ENCODE measurements around the gene CFHR2.
"Not testable (repeated sequence)": the region's sequence is repeated elsewhere in the genome, so short reads cannot be mapped to it uniquely, and the experiment has no call there.

The CFHR2 gene

GRCh38 chr1:196943568-196943967 is at the start of gene CFHR2:
Gene CFHR2, plus strand, starts transcription at chr1:196943738. Its CDS starts 143 bp downstream, at chr1:196943881.
- DNase-seq = not testable (repeated sequence)

- no peak for DNase-seq
Observed at GRCh38 chr1:196896355-196896754, 47.2 kb upstream of the CFHR2 start.

GRCh38 chr1:196897158-196897828 is 46.2 kb upstream of the CFHR2 start:
- no peak for DNase-seq

DNA sequence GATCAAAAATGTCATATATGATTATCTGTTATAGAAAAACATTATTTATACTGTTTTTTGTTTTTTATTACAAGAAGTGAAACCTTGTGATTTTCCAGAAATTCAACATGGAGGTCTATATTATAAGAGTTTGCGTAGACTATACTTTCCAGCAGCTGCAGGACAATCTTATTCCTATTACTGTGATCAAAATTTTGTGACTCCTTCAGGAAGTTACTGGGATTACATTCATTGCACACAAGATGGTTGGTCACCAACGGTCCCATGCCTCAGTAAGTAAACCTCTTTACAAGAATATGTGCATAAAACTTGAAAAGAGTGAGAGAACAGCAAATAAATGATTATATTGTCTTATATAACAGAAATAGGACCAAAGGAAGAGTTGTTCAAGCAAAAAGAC is 41.2 kb upstream of the CFHR2 start:
- no peak for DNase-seq

GRCh38 chr1:196910215-196910614 is 33.3 kb upstream of the CFHR2 start:
- no peak for DNase-seq

GRCh38 chr1:196912283-196912682 is 31.3 kb upstream of the CFHR2 start:
- DNase-seq = not testable (repeated sequence)

- not testable (repeated sequence) for DNase-seq
Observed at GRCh38 chr1:196926839-196927238, 16.7 kb upstream of the CFHR2 start.

GRCh38 chr1:196932853-196933252 is 10.7 kb upstream of the CFHR2 start:
- not testable (repeated sequence) for DNase-seq

- DNase-seq = no peak
Observed at GRCh38 chr1:196933531-196934189, 9.9 kb upstream of the CFHR2 start.

- not testable (repeated sequence) for DNase-seq
Observed at GRCh38 chr1:196941474-196941873, 2.1 kb upstream of the CFHR2 start.

GRCh38 chr1:196951711-196952394 is 8.3 kb downstream of the CFHR2 start:
- no peak for DNase-seq

DNA sequence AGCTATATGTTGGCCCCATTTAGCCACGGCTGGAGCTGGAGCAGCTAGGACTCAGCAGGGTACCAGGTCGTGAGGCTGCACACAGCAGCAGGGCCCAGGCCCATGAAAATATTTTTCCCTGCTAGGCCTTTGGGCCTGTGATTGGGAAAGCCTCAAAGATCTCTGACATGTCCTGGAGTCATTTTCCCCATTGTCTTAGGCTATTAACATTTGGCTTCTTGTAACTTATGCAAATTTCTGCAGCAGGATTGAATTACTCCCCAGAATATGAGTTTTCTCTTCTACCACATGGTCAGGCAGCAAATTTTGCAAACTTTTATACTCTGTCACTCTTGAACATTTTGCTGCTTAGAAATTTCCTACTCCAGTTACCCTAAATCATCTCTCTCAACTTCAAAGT is 11.2 kb downstream of the CFHR2 start:
- no peak for DNase-seq

DNA sequence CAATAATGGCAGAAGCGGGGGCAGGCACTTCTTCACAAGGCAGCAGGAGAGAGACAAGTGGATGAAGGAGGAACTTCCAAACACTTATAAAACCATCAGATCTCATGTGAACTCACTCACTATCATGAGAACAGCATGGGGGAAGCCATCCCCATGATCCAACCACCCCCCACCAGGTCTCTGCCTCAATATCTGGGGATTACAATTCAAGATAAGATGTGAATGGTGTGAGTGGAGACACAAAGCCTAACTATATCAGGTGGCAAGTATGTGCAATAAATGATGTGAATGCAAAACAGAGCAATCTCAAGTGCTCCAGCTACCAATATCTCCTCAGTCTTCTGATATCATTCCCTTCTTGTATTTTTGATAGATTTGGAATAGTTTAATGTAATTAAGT is 12.4 kb downstream of the CFHR2 start:
- no peak for DNase-seq

DNA sequence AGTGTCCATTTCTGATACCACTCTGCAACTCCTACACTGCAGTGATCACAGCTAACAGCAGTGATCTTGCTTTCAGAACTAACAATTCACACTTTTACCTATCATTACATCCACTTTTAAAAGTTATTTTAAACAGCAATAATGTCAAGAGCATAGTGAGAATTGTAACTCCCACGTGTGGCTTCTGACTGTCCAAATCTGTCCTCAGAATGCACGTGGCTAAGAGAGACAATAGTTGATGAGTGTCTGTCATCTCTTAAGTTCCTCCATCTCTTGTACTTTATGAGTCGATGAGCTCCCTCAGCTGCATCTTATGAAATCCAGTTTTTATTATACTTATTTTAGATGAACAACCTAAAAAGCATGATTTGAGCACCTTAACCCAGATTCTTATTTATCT is 17.3 kb downstream of the CFHR2 start:
- no peak for DNase-seq

- no peak for DNase-seq
Observed at GRCh38 chr1:196970182-196970581, 26.6 kb downstream of the CFHR2 start.

DNA sequence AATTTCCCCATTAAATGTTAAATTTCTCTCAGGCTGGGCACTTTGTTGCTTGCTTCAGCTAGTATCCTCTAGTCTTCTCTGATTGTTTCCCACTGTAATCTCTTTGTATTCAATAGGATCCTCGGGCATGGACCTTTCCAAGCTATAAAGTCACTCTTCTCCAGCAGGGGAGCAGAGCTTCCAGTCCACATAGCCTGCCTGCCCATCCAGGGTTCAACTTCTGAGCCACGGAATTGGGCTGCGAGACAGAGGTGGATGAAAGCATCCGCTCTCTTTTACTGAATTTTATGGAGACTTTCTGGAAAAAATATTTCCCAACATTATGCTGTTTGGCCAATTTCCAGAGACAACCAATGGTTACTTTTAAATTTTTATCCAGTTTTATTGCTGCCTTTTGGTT is 32.7 kb downstream of the CFHR2 start:
- no peak for DNase-seq

DNA sequence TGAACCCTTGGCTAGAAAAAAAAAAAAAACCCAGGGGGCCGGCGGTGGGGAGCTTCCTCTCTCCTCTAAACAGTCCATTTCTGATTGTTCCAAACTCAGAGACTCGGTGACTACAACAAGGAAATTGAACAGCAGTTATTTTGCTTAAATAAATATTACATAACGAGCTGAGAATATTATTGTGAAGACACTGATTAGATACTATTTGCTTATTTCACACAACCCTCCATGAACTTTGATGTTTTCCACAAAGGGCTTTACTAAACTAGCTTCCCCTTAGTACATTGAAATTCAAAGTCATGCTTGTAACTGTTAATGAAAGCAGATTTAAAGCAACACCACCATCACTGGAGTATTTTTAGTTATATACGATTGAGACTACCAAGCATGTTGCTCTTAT is 33.7 kb downstream of the CFHR2 start, which contains the start of gene CFHR5:
CFHR5 (plus strand) TSS at position 279 of the 400 bp plus-strand sequence; CDS start at position 388, 109 bp downstream.
- no peak for DNase-seq

DNA sequence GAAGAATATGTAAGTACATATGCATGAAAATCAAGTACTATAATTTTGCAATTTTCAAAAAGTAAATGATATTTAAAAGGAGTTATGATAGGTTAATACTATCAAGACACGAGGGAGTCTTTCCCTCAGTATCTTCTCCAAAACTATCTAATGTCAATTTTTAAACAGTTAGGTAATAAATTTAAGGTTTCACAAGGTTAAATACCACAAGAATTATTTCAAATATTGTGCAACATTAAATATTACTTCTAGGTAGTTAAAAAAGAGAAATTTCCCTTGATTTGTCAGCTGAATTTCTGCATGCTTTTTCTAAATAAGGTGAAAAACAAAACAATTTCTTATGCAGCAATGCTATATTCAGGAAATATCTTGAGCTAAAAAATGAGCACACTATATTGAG is 37.3 kb downstream of the CFHR2 start:
- DNase-seq = no peak

DNA sequence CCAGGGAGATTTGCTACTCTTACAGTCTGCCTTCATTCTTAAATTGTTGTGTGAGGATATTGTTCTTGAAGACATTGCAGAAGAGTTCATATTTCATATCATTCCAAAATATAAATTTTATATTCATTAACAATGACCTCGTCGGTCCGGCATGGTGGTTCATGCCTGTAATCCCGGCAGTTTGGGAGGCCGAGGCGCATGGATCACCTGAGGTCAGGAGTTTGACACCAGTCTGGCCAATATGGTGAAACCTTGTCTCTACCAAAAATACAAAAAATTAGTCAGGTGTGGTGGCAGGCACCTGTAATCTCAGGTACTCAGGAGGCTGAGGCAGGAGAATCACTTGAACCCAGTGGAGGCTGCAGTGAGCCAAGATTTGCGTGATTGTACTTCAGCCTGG is 38.7 kb downstream of the CFHR2 start:
- not testable (repeated sequence) for DNase-seq

- not testable (repeated sequence) for DNase-seq
Observed at GRCh38 chr1:196991919-196992651, 48.5 kb downstream of the CFHR2 start.

DNA sequence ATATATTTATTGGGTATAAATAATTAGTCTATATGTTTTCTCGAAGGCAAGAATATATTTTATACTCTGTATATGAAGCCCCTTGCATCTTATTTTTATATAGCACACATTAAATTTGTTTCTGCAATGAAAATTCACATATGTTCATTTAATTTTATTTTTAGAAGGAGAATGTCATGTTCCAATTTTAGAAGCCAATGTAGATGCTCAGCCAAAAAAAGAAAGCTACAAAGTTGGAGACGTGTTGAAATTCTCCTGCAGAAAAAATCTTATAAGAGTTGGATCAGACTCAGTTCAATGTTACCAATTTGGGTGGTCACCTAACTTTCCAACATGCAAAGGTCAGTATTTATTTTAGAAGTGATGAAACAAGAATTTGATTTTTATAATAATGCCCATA is 50.4 kb downstream of the CFHR2 start:
- DNase-seq = no peak

DNA sequence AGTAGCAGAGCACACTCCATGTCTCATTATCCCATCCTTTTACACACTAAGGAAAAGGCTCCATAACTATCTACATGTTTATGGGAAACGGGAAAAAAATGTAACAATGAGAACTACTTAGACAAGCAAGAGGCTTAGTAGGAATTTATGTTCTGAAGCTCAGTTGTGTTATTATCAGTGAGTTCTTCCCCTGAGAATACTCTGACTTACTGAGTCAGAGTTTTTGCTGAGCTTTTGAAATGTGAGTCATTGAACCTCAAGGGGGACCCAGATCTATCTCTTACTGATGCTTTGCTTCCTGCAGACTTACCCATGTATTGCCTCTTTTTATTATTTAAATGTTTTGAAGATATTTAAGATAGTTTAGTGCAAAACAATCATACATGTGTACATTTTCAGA is 53.9 kb downstream of the CFHR2 start:
- DNase-seq = no peak

DNA sequence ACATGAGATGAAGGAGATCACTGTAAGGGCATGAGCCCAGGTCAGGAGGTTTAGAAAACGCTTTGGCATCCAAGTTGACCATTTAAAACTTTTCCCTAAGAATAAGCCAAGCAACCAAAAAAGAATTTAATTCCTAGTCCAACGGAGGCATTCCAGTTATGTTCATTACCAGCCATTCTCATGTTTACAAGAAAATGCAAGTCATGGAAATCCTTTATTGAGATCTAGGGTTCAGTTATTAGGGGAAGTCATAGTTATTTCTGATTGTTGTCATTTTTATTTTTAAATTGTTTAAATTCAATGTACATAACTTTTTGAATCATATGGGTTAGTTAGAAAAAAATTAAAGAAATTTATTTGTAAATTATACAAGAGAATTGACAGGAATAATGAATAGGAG is 58.3 kb downstream of the CFHR2 start:
- DNase-seq = no peak

Measured in MV-4-11 (cell line).